WTC11 (cell line): ENCODE measurements around the gene TMEM121. TPM values are rescaled to one million over a fixed set of nuclear protein-coding genes. Genes with fewer than 3 reads are reported as not detected.

Experiments
- ATAC-seq: fragments of 200-7000 bp; cut with Tn5 transposase; 2 replicates; pipeline ENCODE4 v1.10.0; 2021; ENCODE audit warnings: mild to moderate bottlenecking, moderate library complexity
- Bru-seq: library from RNA; stranded (reverse); fragments of 400-500 nt; gene quantifications from one replicate; lab custom pipeline; 2021; lab: Mats Ljungman, UMichigan
- CTCF ChIA-PET: fragments of 300-600 bp; sonication (Branson Sonifier 250); formaldehyde crosslinking; loops from one replicate; lab custom pipeline; 2021; ENCODE audit warnings: antibody characterized with exemption; lab: Charles Lee
- POLR2A ChIA-PET: fragments of 350-600 bp; sonication (Branson Sonifier 250); formaldehyde crosslinking; loops from one replicate; lab custom pipeline; 2021; ENCODE audit warnings: antibody characterized with exemption; lab: Charles Lee
- DNase-seq: peaks from one replicate; pipeline ENCODE4 v3.0.0; 2021; ENCODE audit warnings: low spot score
- H3K27ac Mint-ChIP-seq: 2 replicates; pipeline ENCODE4 v1.8.0; 2021; ENCODE audit warnings: mixed read lengths
- H3K27me3 Mint-ChIP-seq: 2 replicates; pipeline ENCODE4 v1.8.0; 2021; ENCODE audit warnings: low read depth, mild to moderate bottlenecking, moderate library complexity, mixed read lengths
- H3K36me3 Mint-ChIP-seq: 2 replicates; pipeline ENCODE4 v1.8.0; 2021; ENCODE audit warnings: mixed read lengths
- H3K4me1 Mint-ChIP-seq: 2 replicates; pipeline ENCODE4 v1.8.0; 2022; ENCODE audit warnings: mixed read lengths
- H3K4me3 Mint-ChIP-seq: 2 replicates; pipeline ENCODE4 v1.8.0; 2021; ENCODE audit warnings: mild to moderate bottlenecking, moderate library complexity, mixed read lengths
- H3K9me3 Mint-ChIP-seq: 2 replicates; pipeline ENCODE4 v1.8.0; 2021; ENCODE audit warnings: mixed read lengths
- ATF1 ChIP-seq: sonication (generic); formaldehyde crosslinking; IDR thresholded peaks from 2 replicates; pipeline ENCODE4 v1.8.1; 2023; ENCODE audit warnings: mild to moderate bottlenecking, moderate library complexity, missing genetic modification reagents
- ELF4 ChIP-seq: sonication (generic); formaldehyde crosslinking; IDR thresholded peaks from 2 replicates; pipeline ENCODE4 v1.8.1; 2022; ENCODE audit warnings: low read depth, mild to moderate bottlenecking, moderate library complexity, missing genetic modification reagents
- ETV6 ChIP-seq: sonication (generic); formaldehyde crosslinking; IDR thresholded peaks from 2 replicates; pipeline ENCODE4 v1.8.1; 2022; ENCODE audit warnings: mild to moderate bottlenecking, missing genetic modification reagents
- JUN ChIP-seq: sonication (generic); formaldehyde crosslinking; IDR thresholded peaks from 2 replicates; pipeline ENCODE4 v1.8.0; 2023; ENCODE audit warnings: mild to moderate bottlenecking, missing genetic modification reagents
- NFATC4 ChIP-seq: fragments of 250-450 bp; sonication (Bioruptor Pico); IDR thresholded peaks from 2 replicates; pipeline ENCODE4 v1.9.0; 2021; ENCODE audit warnings: mild to moderate bottlenecking
- NFE2L1 ChIP-seq: sonication (generic); formaldehyde crosslinking; IDR thresholded peaks from 2 replicates; pipeline ENCODE4 v1.8.1; 2023; ENCODE audit warnings: missing genetic modification reagents
- NR2C2 ChIP-seq: sonication (generic); formaldehyde crosslinking; IDR thresholded peaks from 2 replicates; pipeline ENCODE4 v1.8.0; 2022; ENCODE audit warnings: mild to moderate bottlenecking, missing genetic modification reagents
- RELA ChIP-seq: sonication (generic); formaldehyde crosslinking; IDR thresholded peaks from 2 replicates; pipeline ENCODE4 v1.8.1; 2022; ENCODE audit warnings: missing genetic modification reagents, mild to moderate bottlenecking, borderline replicate concordance
- SOX15 ChIP-seq: fragments of 250-450 bp; sonication (Bioruptor Pico); IDR thresholded peaks from 2 replicates; pipeline ENCODE4 v1.9.0; 2021; ENCODE audit warnings: mild to moderate bottlenecking
- SP1 ChIP-seq: sonication (generic); formaldehyde crosslinking; conservative IDR thresholded peaks from 2 replicates; pipeline ENCODE4 v1.8.1; 2022; ENCODE audit warnings: missing genetic modification reagents
- TEAD1 ChIP-seq: sonication (generic); formaldehyde crosslinking; IDR thresholded peaks from 2 replicates; pipeline ENCODE4 v1.8.0; 2022; ENCODE audit warnings: mild to moderate bottlenecking, missing genetic modification reagents
- ZBTB21 ChIP-seq: sonication (generic); formaldehyde crosslinking; IDR thresholded peaks from 2 replicates; pipeline ENCODE4 v1.8.1; 2023; ENCODE audit warnings: mild to moderate bottlenecking, missing genetic modification reagents, borderline replicate concordance
- ZNF317 ChIP-seq: sonication (generic); formaldehyde crosslinking; IDR thresholded peaks from 2 replicates; pipeline ENCODE4 v1.8.1; 2023; ENCODE audit warnings: low read depth, mild to moderate bottlenecking, moderate library complexity, missing genetic modification reagents, borderline replicate concordance
- ZNF423 ChIP-seq: fragments of 250-450 bp; sonication (Bioruptor Pico); IDR thresholded peaks from 2 replicates; pipeline ENCODE4 v2.1.2; 2022; ENCODE audit warnings: mild to moderate bottlenecking, moderate library complexity
- ZNF671 ChIP-seq: fragments of 250-450 bp; sonication (Bioruptor Pico); IDR thresholded peaks from 2 replicates; pipeline ENCODE4 v1.8.0; 2021; ENCODE audit warnings: mild to moderate bottlenecking
- long read RNA-seq, 3 experiments: library from RNA in 1 of 3; library from capped mRNA in 1 of 3; library from polyadenylated mRNA in 1 of 3; unstranded in 2 of 3; stranded (forward) in 1 of 3; transcript quantifications; one replicate each; pipeline ENCODE4 v2.0.0, GENCODE V29; 2021
- total RNA-seq: library from RNA; stranded (reverse); gene quantifications from 3 replicates; pipeline ENCODE4 v1.2.3, GENCODE V29; 2021
- TF ChIP-seq, protein P1 (sequence below): sonication (generic); formaldehyde crosslinking; IDR thresholded peaks from 2 replicates; pipeline ENCODE4 v1.8.1; 2023; ENCODE audit warnings: mild to moderate bottlenecking, missing genetic modification reagents
- TF ChIP-seq, protein P2 (sequence below): sonication (generic); formaldehyde crosslinking; IDR thresholded peaks from 2 replicates; pipeline ENCODE4 v1.8.1; 2023; ENCODE audit warnings: mild to moderate bottlenecking, moderate library complexity, missing genetic modification reagents
- TF ChIP-seq, protein P3 (sequence below): fragments of 250-450 bp; sonication (Bioruptor Pico); IDR thresholded peaks from 2 replicates; pipeline ENCODE4 v1.9.0; 2021; ENCODE audit warnings: mild to moderate bottlenecking
- TF ChIP-seq, protein P4 (sequence below): fragments of 250-450 bp; sonication (Bioruptor Pico); conservative IDR thresholded peaks from 2 replicates; pipeline ENCODE4 v1.9.0; 2021; ENCODE audit warnings: mild to moderate bottlenecking
- TF ChIP-seq, protein P5 (sequence below): sonication (generic); formaldehyde crosslinking; IDR thresholded peaks from 2 replicates; pipeline ENCODE4 v1.8.1; 2023; ENCODE audit warnings: mild to moderate bottlenecking, missing genetic modification reagents, borderline replicate concordance
- TF ChIP-seq, protein P6 (sequence below): sonication (generic); formaldehyde crosslinking; IDR thresholded peaks from 2 replicates; pipeline ENCODE4 v1.8.0; 2022; ENCODE audit warnings: mild to moderate bottlenecking, missing genetic modification reagents
- TF ChIP-seq, protein P7 (sequence below): sonication (generic); formaldehyde crosslinking; IDR thresholded peaks from 2 replicates; pipeline ENCODE4 v1.8.0; 2022; ENCODE audit warnings: mild to moderate bottlenecking, missing genetic modification reagents

The TMEM121 gene
- total RNA-seq = 0.81 to 1.9 TPM (median 1.5 TPM) in 3 replicates
- Bru-seq, nascent RNA = not detected
- long read RNA-seq, experiment 1, transcript TMEM121-201 (2 exons, 1,532 nt) = major isoform, 5 of 6 reads
- long read RNA-seq, experiment 1, partial matches to known transcripts = 0 of 6 reads
- long read RNA-seq, experiment 1, other reads (novel, unspliced or antisense) = 1 of 6 reads
- long read RNA-seq, experiment 2, partial matches to known transcripts = 0 of 1 reads
- long read RNA-seq, experiment 2, other reads (novel, unspliced or antisense) = 0 of 1 reads
- long read RNA-seq, experiment 3 = 0 reads

DNA sequence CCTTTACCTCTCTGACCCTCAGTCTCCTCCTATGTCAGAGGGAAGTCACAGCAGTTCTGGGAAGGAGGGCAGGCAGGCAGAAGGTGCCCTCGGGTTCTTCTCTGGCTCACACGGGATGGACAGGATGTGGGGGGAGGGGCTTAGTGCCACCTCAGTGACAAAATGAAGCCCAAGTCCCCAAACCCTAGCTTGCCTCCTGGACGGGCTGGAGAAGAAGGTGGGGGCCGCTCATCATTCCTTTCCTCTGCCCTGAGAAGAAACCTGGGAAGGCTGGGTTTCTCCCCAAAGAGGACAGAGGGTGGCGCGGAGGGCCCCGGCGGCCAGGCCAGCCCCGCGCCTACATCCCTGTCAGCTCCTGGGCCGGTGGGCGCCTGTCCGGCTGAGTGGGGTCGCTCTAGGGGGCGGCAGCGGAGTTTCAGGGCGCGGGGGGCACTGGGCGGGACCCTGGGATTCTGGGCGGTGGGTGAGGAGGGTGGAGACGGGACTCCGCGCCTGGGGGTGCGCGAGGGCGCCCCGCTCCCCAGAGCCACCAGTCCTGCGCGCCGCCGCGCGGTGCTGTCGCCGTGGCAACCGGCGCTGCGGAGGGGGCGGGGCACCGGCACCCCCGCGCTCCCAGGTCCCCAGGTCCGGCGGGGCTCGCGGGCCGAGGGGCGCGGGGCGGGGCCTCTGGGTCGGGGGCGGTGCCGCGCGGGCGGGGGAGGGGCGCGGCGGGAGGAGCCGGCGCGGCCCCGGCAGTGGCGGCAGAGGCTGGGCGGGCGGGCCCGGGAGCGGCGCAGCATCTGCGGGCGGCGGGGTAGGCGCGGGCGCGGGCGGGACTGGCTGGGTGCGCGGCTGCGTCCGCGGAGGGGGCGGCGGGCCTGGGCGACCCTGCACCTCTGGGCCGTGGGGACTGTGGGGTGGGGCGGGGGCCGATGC, at the start of gene TMEM121:
TMEM121 (plus strand) TSS at position 723 of the 915 bp plus-strand sequence. CDS start 2,252 bp downstream, outside the sequence.
- TF ChIP-seq, protein P1, sequence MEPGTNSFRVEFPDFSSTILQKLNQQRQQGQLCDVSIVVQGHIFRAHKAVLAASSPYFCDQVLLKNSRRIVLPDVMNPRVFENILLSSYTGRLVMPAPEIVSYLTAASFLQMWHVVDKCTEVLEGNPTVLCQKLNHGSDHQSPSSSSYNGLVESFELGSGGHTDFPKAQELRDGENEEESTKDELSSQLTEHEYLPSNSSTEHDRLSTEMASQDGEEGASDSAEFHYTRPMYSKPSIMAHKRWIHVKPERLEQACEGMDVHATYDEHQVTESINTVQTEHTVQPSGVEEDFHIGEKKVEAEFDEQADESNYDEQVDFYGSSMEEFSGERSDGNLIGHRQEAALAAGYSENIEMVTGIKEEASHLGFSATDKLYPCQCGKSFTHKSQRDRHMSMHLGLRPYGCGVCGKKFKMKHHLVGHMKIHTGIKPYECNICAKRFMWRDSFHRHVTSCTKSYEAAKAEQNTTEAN = no peak
- TF ChIP-seq NFATC4 (CRISPR knock-in tag) = no peak
- TF ChIP-seq RELA (CRISPR knock-in tag) = no peak
- no peak for TF ChIP-seq ZNF423 (CRISPR knock-in tag)
- no peak for TF ChIP-seq ZBTB21
- no peak for TF ChIP-seq ZNF317 (CRISPR knock-in tag)
- TF ChIP-seq ELF4 = no peak
- TF ChIP-seq, protein P2, sequence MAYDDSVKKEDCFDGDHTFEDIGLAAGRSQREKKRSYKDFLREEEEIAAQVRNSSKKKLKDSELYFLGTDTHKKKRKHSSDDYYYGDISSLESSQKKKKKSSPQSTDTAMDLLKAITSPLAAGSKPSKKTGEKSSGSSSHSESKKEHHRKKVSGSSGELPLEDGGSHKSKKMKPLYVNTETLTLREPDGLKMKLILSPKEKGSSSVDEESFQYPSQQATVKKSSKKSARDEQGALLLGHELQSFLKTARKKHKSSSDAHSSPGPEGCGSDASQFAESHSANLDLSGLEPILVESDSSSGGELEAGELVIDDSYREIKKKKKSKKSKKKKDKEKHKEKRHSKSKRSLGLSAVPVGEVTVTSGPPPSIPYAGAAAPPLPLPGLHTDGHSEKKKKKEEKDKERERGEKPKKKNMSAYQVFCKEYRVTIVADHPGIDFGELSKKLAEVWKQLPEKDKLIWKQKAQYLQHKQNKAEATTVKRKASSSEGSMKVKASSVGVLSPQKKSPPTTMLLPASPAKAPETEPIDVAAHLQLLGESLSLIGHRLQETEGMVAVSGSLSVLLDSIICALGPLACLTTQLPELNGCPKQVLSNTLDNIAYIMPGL = no peak
- TF ChIP-seq SOX15 = no peak
- TF ChIP-seq, protein P3, sequence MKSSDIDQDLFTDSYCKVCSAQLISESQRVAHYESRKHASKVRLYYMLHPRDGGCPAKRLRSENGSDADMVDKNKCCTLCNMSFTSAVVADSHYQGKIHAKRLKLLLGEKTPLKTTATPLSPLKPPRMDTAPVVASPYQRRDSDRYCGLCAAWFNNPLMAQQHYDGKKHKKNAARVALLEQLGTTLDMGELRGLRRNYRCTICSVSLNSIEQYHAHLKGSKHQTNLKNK (CRISPR knock-in tag) = no peak
- TF ChIP-seq ATF1 (CRISPR knock-in tag) = no peak
- TF ChIP-seq ZNF671 (CRISPR knock-in tag) = no peak
- TF ChIP-seq ETV6 (CRISPR knock-in tag) = no peak
- Mint-ChIP-seq H3K4me1 (no peaks in the 10 kb centered on the region), H3K27ac (no peak within 1 kb of the TSS), H3K36me3 (no peaks in the 10 kb centered on the region), H3K27me3 (peaks cover 64% of the 10 kb centered on the region), H3K4me3 (peak within 1 kb of the TSS; percentile 53), H3K9me3 (peaks cover 5% of the 10 kb centered on the region)
- peak; percentile 64 for ATAC-seq
- POLR2A ChIA-PET = no interaction called here
- CTCF ChIA-PET = interaction anchor here (0.6 to 1.4 kb wide), 3 partner anchors 34 to 155 kb away, joined by 3 to 7 read pairs (median 3); no protein-coding TSS in a partner anchor
- DNase-seq = peak; percentile 54

DNA sequence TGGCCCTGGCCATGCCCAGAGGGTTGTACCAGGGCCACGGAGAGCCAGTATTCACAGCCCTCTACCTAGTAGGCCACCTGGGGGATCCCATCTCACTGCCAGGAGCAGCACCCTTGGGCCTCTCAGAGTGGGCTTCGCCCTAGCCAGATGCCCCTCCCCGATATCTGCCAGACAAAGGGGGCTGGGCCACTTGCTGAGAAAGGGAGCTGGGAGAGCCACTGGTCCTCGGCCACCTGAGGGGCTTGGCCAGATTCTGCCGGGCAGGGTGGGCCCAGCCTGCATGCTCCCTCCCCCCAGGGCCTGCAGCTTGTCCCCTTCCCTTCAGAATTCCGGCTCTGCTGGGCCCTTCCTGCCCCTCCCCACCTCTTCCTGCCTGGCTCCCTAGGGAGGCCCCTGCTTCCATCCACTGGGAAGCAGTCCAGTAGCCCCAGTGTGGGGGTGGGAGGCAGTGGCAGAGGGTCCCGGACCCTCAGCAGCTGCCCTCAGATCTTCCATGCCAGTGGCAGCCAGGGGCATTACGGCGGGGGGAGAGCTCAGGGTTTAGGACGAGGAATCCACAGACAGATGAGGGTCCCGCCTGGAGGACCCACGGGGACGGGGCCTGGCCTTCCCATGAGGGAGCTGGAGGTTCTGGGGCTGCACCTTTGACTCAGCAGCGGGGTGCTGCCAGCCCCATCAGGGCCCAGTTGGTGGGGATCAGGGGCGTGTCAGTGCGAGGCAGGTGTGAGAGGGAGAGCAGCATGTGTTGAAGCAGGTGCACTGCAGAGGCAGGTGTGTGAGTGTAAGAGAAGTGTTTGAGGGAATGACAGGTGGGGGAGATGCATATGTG, 49.3 kb upstream of the TMEM121 start:
- Mint-ChIP-seq H3K27me3 (peaks cover 64% of the 10 kb centered on the region), H3K9me3 (no peaks in the 10 kb centered on the region), H3K4me3 (no peak overlapping the region), H3K4me1 (peaks cover 17% of the 10 kb centered on the region), H3K36me3 (no peaks in the 10 kb centered on the region), H3K27ac (no peak overlapping the region)
- ChIA-PET POLR2A (no interaction called here), CTCF (interaction anchor here (1.0 to 1.2 kb wide), 2 partner anchors 9 to 13 kb away, joined by 3 to 9 read pairs; no protein-coding TSS in a partner anchor)
- DNase-seq = no peak
- ATAC-seq = no peak
- TF ChIP-seq SP1 (CRISPR knock-in tag) (no peak), TEAD1 (CRISPR knock-in tag) (no peak), NFE2L1 (no peak), JUN (CRISPR knock-in tag) (no peak), NR2C2 (CRISPR knock-in tag) (no peak)
- TF ChIP-seq, protein P4, sequence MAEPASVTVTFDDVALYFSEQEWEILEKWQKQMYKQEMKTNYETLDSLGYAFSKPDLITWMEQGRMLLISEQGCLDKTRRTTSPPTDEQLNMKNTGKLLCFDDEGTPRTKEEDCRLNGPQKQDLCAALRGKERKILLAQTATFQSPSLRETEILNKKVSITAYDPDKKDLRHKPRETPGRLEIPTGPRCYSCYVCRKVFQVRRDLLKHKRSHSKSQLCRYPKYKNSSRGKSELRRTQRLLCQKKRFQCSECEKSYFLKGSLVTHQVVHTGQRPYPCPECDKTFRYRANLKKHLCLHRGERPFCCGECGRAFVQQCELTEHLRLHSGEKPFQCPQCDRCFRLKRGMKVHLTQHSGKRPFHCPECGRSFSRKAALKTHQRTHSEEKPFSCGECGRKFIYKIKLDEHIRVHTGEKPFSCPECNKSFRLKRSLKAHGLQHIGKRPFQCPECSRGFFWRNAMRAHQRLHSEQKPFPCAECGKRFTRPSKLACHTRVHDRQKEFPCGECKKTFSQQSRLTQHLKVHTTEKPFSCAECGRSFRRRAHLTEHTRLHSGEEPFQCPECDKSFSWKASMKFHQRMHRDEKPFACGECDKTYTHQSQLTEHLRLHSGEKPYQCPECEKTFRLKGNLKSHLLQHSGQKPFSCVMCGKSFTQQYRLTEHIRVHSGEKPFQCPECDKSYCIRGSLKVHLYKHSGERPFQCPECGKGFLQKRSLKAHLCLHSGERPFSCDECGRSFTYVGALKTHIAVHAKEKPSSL (CRISPR knock-in tag) = no peak
- TF ChIP-seq, protein P5, sequence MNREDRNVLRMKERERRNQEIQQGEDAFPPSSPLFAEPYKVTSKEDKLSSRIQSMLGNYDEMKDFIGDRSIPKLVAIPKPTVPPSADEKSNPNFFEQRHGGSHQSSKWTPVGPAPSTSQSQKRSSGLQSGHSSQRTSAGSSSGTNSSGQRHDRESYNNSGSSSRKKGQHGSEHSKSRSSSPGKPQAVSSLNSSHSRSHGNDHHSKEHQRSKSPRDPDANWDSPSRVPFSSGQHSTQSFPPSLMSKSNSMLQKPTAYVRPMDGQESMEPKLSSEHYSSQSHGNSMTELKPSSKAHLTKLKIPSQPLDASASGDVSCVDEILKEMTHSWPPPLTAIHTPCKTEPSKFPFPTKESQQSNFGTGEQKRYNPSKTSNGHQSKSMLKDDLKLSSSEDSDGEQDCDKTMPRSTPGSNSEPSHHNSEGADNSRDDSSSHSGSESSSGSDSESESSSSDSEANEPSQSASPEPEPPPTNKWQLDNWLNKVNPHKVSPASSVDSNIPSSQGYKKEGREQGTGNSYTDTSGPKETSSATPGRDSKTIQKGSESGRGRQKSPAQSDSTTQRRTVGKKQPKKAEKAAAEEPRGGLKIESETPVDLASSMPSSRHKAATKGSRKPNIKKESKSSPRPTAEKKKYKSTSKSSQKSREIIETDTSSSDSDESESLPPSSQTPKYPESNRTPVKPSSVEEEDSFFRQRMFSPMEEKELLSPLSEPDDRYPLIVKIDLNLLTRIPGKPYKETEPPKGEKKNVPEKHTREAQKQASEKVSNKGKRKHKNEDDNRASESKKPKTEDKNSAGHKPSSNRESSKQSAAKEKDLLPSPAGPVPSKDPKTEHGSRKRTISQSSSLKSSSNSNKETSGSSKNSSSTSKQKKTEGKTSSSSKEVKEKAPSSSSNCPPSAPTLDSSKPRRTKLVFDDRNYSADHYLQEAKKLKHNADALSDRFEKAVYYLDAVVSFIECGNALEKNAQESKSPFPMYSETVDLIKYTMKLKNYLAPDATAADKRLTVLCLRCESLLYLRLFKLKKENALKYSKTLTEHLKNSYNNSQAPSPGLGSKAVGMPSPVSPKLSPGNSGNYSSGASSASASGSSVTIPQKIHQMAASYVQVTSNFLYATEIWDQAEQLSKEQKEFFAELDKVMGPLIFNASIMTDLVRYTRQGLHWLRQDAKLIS (CRISPR knock-in tag) = no peak
- TF ChIP-seq, protein P6, sequence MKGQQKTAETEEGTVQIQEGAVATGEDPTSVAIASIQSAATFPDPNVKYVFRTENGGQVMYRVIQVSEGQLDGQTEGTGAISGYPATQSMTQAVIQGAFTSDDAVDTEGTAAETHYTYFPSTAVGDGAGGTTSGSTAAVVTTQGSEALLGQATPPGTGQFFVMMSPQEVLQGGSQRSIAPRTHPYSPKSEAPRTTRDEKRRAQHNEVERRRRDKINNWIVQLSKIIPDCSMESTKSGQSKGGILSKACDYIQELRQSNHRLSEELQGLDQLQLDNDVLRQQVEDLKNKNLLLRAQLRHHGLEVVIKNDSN (CRISPR knock-in tag) = no peak
- TF ChIP-seq, protein P7, sequence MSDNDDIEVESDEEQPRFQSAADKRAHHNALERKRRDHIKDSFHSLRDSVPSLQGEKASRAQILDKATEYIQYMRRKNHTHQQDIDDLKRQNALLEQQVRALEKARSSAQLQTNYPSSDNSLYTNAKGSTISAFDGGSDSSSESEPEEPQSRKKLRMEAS (CRISPR knock-in tag) = no peak
